Measurements from ENCODE around the gene DYNC1H1. TPM values are rescaled to one million over a fixed set of nuclear protein-coding genes. Genes with fewer than 3 reads are reported as not detected.

Gene DYNC1H1
- total and polyA plus RNA-seq, 2 of the 13 experiments (the other 11 are each of a cell fraction or from before 2014, with no cell fraction given): 74.4 to 239 TPM

DNA sequence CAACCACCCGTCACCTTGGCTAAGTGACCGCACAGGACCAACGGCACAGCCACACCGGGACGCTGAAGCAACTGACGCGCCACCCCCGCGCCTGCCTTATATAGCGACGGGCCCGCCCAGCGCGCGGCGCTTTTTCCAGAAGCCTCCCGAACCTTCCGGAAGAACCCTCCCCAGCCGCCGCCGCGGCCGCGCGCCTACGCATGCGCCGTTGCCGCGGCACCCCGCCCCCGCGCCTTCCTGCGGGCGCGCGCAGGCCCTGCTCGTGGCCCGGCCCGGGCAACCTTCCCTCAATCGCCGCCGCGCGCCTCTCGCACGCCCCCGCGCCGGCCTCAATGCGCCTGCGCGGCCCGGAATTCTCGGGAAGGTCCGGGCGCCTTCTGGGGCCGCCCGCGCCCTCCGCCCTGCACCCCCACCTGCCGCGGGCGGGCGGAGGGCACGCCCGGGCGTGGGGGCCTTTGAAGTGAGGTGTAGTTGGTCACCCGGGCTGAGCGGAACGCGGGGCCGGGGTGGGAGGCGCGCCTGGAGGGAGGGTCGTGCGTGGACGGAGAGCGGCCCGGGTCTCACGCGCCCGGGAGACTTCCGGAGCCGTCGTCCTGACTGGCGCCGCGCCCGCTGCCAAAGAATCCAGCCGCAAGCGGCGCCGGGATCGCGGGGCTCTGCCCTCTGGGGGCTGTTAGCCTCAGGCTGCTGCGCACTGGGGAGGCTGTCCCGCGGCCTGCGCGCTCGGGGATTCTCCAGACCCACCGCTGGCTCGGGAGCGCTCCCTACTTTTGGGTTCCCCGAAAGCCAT is 122.8 kb downstream of the DYNC1H1 start, which contains the start of gene HSP90AA1 (continued):
- peak; percentile 62; the same call in 1 of the 2 replicates for TF ChIP-seq NAIF1 (CRISPR knock-in tag; IDR thresholded peaks at IDR 0.05; ENCODE audit: borderline replicate concordance)
- TF ChIP-seq, protein P1, sequence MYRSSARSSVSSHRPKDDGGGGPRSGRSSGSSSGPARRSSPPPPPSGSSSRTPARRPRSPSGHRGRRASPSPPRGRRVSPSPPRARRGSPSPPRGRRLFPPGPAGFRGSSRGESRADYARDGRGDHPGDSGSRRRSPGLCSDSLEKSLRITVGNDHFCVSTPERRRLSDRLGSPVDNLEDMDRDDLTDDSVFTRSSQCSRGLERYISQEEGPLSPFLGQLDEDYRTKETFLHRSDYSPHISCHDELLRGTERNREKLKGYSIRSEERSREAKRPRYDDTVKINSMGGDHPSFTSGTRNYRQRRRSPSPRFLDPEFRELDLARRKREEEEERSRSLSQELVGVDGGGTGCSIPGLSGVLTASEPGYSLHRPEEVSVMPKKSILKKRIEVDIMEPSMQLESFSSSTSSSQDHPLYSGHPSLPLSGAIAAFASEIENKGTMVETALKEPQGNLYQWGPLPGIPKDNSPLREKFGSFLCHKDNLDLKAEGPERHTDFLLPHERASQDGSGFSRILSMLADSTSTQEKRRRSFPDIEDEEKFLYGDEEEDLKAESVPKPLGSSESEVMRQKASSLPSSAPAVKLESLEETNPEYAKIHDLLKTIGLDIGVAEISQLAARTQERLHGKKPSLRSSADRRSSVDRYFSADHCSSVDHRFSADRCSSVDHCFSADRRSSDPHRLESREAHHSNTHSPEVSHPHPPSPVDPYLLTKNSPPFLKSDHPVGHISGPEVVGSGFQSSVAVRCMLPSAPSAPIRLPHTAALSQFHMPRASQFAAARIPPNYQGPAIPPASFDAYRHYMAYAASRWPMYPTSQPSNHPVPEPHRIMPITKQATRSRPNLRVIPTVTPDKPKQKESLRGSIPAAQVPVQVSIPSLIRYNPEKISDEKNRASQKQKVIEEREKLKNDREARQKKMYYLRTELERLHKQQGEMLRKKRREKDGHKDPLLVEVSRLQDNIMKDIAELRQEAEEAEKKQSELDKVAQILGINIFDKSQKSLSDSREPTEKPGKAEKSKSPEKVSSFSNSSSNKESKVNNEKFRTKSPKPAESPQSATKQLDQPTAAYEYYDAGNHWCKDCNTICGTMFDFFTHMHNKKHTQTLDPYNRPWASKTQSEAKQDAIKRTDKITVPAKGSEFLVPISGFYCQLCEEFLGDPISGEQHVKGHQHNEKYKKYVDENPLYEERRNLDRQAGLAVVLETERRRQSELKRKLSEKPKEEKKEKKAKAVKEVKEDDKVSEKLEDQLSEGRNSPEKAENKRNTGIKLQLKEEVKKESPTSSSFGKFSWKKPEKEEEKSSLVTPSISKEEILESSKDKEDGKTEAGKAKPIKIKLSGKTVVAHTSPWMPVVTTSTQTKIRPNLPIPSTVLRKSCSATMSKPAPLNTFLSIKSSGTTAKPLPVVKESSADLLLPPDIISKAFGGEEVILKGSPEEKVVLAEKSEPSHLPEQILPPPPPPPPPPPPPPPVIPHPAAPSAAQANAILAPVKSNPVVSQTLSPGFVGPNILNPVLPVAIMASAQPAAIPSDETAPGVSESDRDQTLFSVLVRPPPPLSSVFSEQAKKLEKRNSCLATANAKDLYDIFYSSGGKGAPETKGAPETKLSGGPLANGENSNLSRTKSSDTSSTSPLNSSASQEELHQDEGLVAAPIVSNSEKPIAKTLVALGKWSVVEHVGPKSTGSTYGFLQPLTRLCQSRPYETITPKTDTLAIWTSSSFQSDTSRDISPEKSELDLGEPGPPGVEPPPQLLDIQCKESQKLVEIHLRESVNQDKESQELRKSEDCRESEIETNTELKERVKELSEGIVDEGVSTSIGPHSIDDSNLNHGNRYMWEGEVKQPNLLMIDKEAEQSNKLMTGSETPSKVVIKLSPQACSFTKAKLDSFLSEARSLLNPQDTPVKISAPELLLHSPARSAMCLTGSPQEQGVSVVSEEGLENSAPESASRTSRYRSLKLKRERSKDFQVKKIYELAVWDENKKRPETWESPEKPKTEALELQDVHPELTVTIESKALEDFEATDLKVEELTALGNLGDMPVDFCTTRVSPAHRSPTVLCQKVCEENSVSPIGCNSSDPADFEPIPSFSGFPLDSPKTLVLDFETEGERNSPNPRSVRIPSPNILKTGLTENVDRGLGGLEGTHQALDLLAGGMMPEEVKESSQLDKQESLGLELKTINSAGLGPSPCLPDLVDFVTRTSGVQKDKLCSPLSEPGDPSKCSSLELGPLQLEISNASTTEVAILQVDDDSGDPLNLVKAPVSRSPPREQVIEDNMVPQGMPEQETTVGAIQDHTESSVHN (CRISPR knock-in tag; IDR thresholded peaks at IDR 0.05): no peak
- peak; percentile 38 for TF ChIP-seq ELF1 (CRISPR knock-in tag; IDR thresholded peaks at IDR 0.05)
- TF ChIP-seq, protein P2, sequence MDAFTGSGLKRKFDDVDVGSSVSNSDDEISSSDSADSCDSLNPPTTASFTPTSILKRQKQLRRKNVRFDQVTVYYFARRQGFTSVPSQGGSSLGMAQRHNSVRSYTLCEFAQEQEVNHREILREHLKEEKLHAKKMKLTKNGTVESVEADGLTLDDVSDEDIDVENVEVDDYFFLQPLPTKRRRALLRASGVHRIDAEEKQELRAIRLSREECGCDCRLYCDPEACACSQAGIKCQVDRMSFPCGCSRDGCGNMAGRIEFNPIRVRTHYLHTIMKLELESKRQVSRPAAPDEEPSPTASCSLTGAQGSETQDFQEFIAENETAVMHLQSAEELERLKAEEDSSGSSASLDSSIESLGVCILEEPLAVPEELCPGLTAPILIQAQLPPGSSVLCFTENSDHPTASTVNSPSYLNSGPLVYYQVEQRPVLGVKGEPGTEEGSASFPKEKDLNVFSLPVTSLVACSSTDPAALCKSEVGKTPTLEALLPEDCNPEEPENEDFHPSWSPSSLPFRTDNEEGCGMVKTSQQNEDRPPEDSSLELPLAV (CRISPR knock-in tag; conservative IDR thresholded peaks at IDR 0.05; ENCODE audit: low read depth): no peak
- no peak; the same call in 1 of the 2 replicates for TF ChIP-seq ZZZ3 (CRISPR knock-in tag; IDR thresholded peaks at IDR 0.05; ENCODE audit: borderline replicate concordance)
- TF ChIP-seq, protein P3, sequence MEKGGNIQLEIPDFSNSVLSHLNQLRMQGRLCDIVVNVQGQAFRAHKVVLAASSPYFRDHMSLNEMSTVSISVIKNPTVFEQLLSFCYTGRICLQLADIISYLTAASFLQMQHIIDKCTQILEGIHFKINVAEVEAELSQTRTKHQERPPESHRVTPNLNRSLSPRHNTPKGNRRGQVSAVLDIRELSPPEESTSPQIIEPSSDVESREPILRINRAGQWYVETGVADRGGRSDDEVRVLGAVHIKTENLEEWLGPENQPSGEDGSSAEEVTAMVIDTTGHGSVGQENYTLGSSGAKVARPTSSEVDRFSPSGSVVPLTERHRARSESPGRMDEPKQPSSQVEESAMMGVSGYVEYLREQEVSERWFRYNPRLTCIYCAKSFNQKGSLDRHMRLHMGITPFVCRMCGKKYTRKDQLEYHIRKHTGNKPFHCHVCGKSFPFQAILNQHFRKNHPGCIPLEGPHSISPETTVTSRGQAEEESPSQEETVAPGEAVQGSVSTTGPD (CRISPR knock-in tag; IDR thresholded peaks at IDR 0.05): no peak
- TF ChIP-seq ZNF761 (CRISPR knock-in tag; conservative IDR thresholded peaks at IDR 0.05): 0 out of 2 replicates have a peak, but pooled peaks have one; percentile 23
- no peak for TF ChIP-seq HNF4A (CRISPR knock-in tag; IDR thresholded peaks at IDR 0.05)
- TF ChIP-seq, protein P4, sequence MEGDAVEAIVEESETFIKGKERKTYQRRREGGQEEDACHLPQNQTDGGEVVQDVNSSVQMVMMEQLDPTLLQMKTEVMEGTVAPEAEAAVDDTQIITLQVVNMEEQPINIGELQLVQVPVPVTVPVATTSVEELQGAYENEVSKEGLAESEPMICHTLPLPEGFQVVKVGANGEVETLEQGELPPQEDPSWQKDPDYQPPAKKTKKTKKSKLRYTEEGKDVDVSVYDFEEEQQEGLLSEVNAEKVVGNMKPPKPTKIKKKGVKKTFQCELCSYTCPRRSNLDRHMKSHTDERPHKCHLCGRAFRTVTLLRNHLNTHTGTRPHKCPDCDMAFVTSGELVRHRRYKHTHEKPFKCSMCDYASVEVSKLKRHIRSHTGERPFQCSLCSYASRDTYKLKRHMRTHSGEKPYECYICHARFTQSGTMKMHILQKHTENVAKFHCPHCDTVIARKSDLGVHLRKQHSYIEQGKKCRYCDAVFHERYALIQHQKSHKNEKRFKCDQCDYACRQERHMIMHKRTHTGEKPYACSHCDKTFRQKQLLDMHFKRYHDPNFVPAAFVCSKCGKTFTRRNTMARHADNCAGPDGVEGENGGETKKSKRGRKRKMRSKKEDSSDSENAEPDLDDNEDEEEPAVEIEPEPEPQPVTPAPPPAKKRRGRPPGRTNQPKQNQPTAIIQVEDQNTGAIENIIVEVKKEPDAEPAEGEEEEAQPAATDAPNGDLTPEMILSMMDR (CRISPR knock-in tag; IDR thresholded peaks at IDR 0.05): peak; percentile 41
- TF ChIP-seq SRSF1 (optimal IDR thresholded peaks at IDR 0.05; ENCODE audit: low read depth, low read length): peak; percentile 20
- TF ChIP-seq ZNF251 (CRISPR knock-in tag; IDR thresholded peaks at IDR 0.05): no peak; the same call in 1 of the 2 replicates
- TF ChIP-seq, protein P5, sequence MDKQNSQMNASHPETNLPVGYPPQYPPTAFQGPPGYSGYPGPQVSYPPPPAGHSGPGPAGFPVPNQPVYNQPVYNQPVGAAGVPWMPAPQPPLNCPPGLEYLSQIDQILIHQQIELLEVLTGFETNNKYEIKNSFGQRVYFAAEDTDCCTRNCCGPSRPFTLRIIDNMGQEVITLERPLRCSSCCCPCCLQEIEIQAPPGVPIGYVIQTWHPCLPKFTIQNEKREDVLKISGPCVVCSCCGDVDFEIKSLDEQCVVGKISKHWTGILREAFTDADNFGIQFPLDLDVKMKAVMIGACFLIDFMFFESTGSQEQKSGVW (CRISPR knock-in tag; IDR thresholded peaks at IDR 0.05; ENCODE audit: borderline replicate concordance): no peak
